K562 (cell line): ENCODE measurements around the gene MEF2C.

Experiments used
- CHCHD3 ChIP-seq: fragments of 250-450 bp; sonication (Bioruptor Pico); IDR thresholded peaks from 2 replicates; pipeline ENCODE4 v2.1.2; 2022; ENCODE audit warnings: mild to moderate bottlenecking
- EZH2 ChIP-seq: IDR thresholded peaks from 2 replicates; pipeline ENCODE4 v1.6.1; 2012; ENCODE audit warnings: low read depth, mild to moderate bottlenecking, inconsistent platforms, low read length, borderline replicate concordance
- KDM4B ChIP-seq, 2 experiments: fragments of 450-650 bp in 1 of 2; sonication (generic) in 1 of 2; IDR thresholded peaks; 2 replicates each; pipeline ENCODE4 v1.6.1; 2016 to 2017; ENCODE audit warnings: borderline replicate concordance in 2 of 2, antibody characterized with exemption in 1 of 2, low read depth in 1 of 2, mild to moderate bottlenecking in 1 of 2
- RNF2 ChIP-seq: sonication (generic); IDR thresholded peaks from 2 replicates; pipeline ENCODE4 v1.6.1; 2016
- SIRT6 ChIP-seq: IDR thresholded peaks from one replicate; pipeline ENCODE4 v1.6.1; 2012; ENCODE audit warnings: low read depth, mild to moderate bottlenecking, control low read depth, inconsistent platforms, low read length, moderate library complexity
- TAL1 ChIP-seq: fragments of 450-650 bp; IDR thresholded peaks from 2 replicates; pipeline ENCODE4 v1.6.1; 2016; ENCODE audit warnings: mild to moderate bottlenecking
- ZNF23 ChIP-seq: fragments of 250-450 bp; sonication (Bioruptor Pico); IDR thresholded peaks from 2 replicates; pipeline ENCODE4 v1.4.0; 2020; ENCODE audit warnings: mild to moderate bottlenecking
- ZNF668 ChIP-seq: fragments of 250-450 bp; sonication (Bioruptor Pico); IDR thresholded peaks from 2 replicates; pipeline ENCODE4 v1.8.0; 2022; ENCODE audit warnings: mild to moderate bottlenecking, inconsistent platforms
- TF ChIP-seq, protein P1 (sequence below), 2 experiments: fragments of 450-650 bp in 1 of 2; sonication (generic) in 1 of 2; formaldehyde crosslinking in 1 of 2; IDR thresholded peaks in 1 of 2; conservative IDR thresholded peaks in 1 of 2; 2 replicates each; pipeline versions ENCODE4 v1.6.1 to v1.8.1; 2016 to 2023; ENCODE audit warnings: mild to moderate bottlenecking in 2 of 2, moderate library complexity in 2 of 2, inconsistent platforms in 1 of 2, missing genetic modification reagents in 1 of 2

DNA sequence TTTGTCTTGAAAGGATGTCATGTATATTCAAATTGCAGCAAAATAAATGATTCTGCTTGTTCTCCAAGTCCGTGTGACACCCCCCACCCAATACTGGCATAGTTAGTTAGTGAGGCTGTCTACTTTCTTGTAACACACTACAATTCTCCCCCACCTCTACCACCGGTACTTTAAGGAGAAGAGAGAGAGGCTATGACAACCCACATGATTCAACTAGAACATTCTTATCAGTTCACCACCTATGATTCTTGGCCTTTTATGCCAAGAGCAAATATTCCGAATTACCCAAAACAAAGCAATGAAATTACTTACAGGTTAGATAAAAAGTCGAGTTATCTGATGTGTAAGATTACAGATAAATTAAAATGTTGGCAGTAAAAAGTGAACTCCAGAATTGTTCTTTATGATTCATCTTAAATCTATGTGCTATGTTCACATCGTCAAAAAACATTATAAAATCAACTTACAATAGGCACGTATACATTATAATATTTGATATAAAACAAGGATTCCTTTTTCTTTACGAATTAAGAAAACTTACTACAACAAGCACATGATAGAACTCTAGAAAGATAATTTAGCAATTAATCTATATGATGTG is 14.4 kb downstream of the MEF2C start:
- TF ChIP-seq SIRT6 = no peak
- TF ChIP-seq RNF2 = no peak
- no peak for TF ChIP-seq CHCHD3 (CRISPR knock-in tag)
- no peak for TF ChIP-seq ZNF668 (CRISPR knock-in tag)
- TF ChIP-seq EZH2 = no peak
- no peak for TF ChIP-seq TAL1
- TF ChIP-seq KDM4B (IDR thresholded peaks at IDR 0.05; ENCODE audit: borderline replicate concordance in 2 of 2, low read depth in 1 of 2) = no peak
- TF ChIP-seq, protein P1, sequence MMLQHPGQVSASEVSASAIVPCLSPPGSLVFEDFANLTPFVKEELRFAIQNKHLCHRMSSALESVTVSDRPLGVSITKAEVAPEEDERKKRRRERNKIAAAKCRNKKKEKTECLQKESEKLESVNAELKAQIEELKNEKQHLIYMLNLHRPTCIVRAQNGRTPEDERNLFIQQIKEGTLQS (IDR thresholded peaks at IDR 0.05) = no peak
- TF ChIP-seq, protein P1 (CRISPR knock-in tag; conservative IDR thresholded peaks at IDR 0.05) = no peak
- TF ChIP-seq ZNF23 (CRISPR knock-in tag) = no peak
